ENCODE data around the gene KIRREL1. TPM values are rescaled to one million over a fixed set of nuclear protein-coding genes. Genes with fewer than 3 reads are reported as not detected.
"Not testable (repeated sequence)": the region's sequence is repeated elsewhere in the genome, so short reads cannot be mapped to it uniquely, and the experiment has no call there.

Gene KIRREL1
- total RNA-seq, 2 experiments from 2014 or later, result not detected

- ATAC-seq (ENCODE audit: low read depth); H3K9me3 Mint-ChIP-seq; POLR2A ChIA-PET; H3K4me3 Mint-ChIP-seq; H3K36me3 Mint-ChIP-seq; H3K27ac Mint-ChIP-seq; DNase-seq; H3K4me1 Mint-ChIP-seq: not testable (repeated sequence)
- H3K27me3 Mint-ChIP-seq, result peaks cover 22% of the 10 kb centered on the region
Observed at GRCh38 chr1:158128531-158128930, 135.1 kb downstream of the KIRREL1 start.

GRCh38 chr1:158131217-158131616 lies 137.8 kb downstream of the KIRREL1 start:
- POLR2A ChIA-PET, result no interaction called here
- no peak for DNase-seq
- Mint-ChIP-seq H3K36me3 (no peaks in the 10 kb centered on the region), H3K9me3 (no peaks in the 10 kb centered on the region), H3K27ac (no peak overlapping the region), H3K4me1 (peaks cover 1% of the 10 kb centered on the region), H3K27me3 (peaks cover 15% of the 10 kb centered on the region), H3K4me3 (no peak overlapping the region)
- no peak for ATAC-seq (ENCODE audit: low read depth)

- Mint-ChIP-seq H3K4me1 (no peaks in the 10 kb centered on the region), H3K36me3 (no peaks in the 10 kb centered on the region), H3K27me3 (no peaks in the 10 kb centered on the region), H3K4me3 (no peak overlapping the region), H3K27ac (no peak overlapping the region), H3K9me3 (no peaks in the 10 kb centered on the region)
- DNase-seq (no peak), ATAC-seq (ENCODE audit: low read depth) (no peak)
- POLR2A ChIA-PET, result no interaction called here
Observed at GRCh38 chr1:158140764-158141192, 147.3 kb downstream of the KIRREL1 start.

GRCh38 chr1:158145173-158145719 lies 151.8 kb downstream of the KIRREL1 start:
- no peaks in the 10 kb centered on the region for H3K27me3 Mint-ChIP-seq
- no peak overlapping the region for H3K27ac Mint-ChIP-seq

GRCh38 chr1:158146165-158146564 lies 152.7 kb downstream of the KIRREL1 start:
- H3K27ac Mint-ChIP-seq, result no peak overlapping the region
- ATAC-seq (ENCODE audit: low read depth) (no peak), DNase-seq (no peak)
- POLR2A ChIA-PET, result no interaction called here
- no peaks in the 10 kb centered on the region for H3K9me3 Mint-ChIP-seq
- H3K27me3 Mint-ChIP-seq, result no peaks in the 10 kb centered on the region
- H3K4me1 Mint-ChIP-seq, result peaks cover 9% of the 10 kb centered on the region
- H3K36me3 Mint-ChIP-seq, result peaks cover 2% of the 10 kb centered on the region
- H3K4me3 Mint-ChIP-seq, result no peak overlapping the region

More at GRCh38 chr1:158145173-158145719, 151.8 kb downstream of the KIRREL1 start:
- ATAC-seq (ENCODE audit: low read depth) (no peak), DNase-seq (no peak)
- POLR2A ChIA-PET, result no interaction called here
- H3K36me3 Mint-ChIP-seq, result peaks cover 2% of the 10 kb centered on the region
- H3K9me3 Mint-ChIP-seq, result no peaks in the 10 kb centered on the region
- peaks cover 4% of the 10 kb centered on the region for H3K4me1 Mint-ChIP-seq
- no peak overlapping the region for H3K4me3 Mint-ChIP-seq

- H3K4me3 Mint-ChIP-seq, result no peak overlapping the region
- POLR2A ChIA-PET, result no interaction called here
- H3K27ac Mint-ChIP-seq, result no peak overlapping the region
- peaks cover 2% of the 10 kb centered on the region for H3K36me3 Mint-ChIP-seq
- no peaks in the 10 kb centered on the region for H3K27me3 Mint-ChIP-seq
- no peak for DNase-seq
- peaks cover 9% of the 10 kb centered on the region for H3K4me1 Mint-ChIP-seq
- ATAC-seq (ENCODE audit: low read depth), result no peak
- H3K9me3 Mint-ChIP-seq, result no peaks in the 10 kb centered on the region
Observed at GRCh38 chr1:158146739-158147138, 153.3 kb downstream of the KIRREL1 start.

GRCh38 chr1:158147401-158147800 lies 154.0 kb downstream of the KIRREL1 start:
- H3K4me1 Mint-ChIP-seq, result peaks cover 9% of the 10 kb centered on the region
- H3K27ac Mint-ChIP-seq, result no peak overlapping the region
- POLR2A ChIA-PET, result no interaction called here

GRCh38 chr1:158147869-158148268 lies 154.4 kb downstream of the KIRREL1 start:
- DNase-seq (no peak), ATAC-seq (ENCODE audit: low read depth) (no peak)
- H3K36me3 Mint-ChIP-seq, result peaks cover 2% of the 10 kb centered on the region
- H3K27ac Mint-ChIP-seq, result no peak overlapping the region
- POLR2A ChIA-PET, result no interaction called here
- H3K4me1 Mint-ChIP-seq, result peaks cover 9% of the 10 kb centered on the region
- H3K9me3 Mint-ChIP-seq, result peaks cover 1% of the 10 kb centered on the region
- no peak overlapping the region for H3K4me3 Mint-ChIP-seq
- H3K27me3 Mint-ChIP-seq, result no peaks in the 10 kb centered on the region

More at GRCh38 chr1:158147401-158147800, 154.0 kb downstream of the KIRREL1 start:
- Mint-ChIP-seq H3K4me3 (no peak overlapping the region), H3K36me3 (peaks cover 2% of the 10 kb centered on the region), H3K27me3 (no peaks in the 10 kb centered on the region), H3K9me3 (peaks cover under 1% of the 10 kb centered on the region)
- DNase-seq (no peak), ATAC-seq (ENCODE audit: low read depth) (no peak)

- POLR2A ChIA-PET, result no interaction called here
- H3K27ac Mint-ChIP-seq, result no peak overlapping the region
- H3K4me3 Mint-ChIP-seq, result peak overlapping the region; percentile 35
- peaks cover 2% of the 10 kb centered on the region for H3K36me3 Mint-ChIP-seq
- H3K4me1 Mint-ChIP-seq, result peaks cover 9% of the 10 kb centered on the region
- H3K9me3 Mint-ChIP-seq, result peaks cover 1% of the 10 kb centered on the region
- ATAC-seq (ENCODE audit: low read depth) (no peak), DNase-seq (no peak)
- H3K27me3 Mint-ChIP-seq, result peaks cover 2% of the 10 kb centered on the region
Observed at GRCh38 chr1:158148468-158148867, 155.0 kb downstream of the KIRREL1 start.

- H3K36me3 Mint-ChIP-seq, result peaks cover 2% of the 10 kb centered on the region
- DNase-seq (no peak), ATAC-seq (ENCODE audit: low read depth) (no peak)
- H3K27ac Mint-ChIP-seq, result peak overlapping the region; percentile 83
- H3K4me1 Mint-ChIP-seq, result peaks cover 9% of the 10 kb centered on the region
- POLR2A ChIA-PET, result no interaction called here
- H3K9me3 Mint-ChIP-seq, result peaks cover 1% of the 10 kb centered on the region
- peaks cover 2% of the 10 kb centered on the region for H3K27me3 Mint-ChIP-seq
- peak overlapping the region; percentile 94 for H3K4me3 Mint-ChIP-seq
Observed at GRCh38 chr1:158149175-158149574, 155.7 kb downstream of the KIRREL1 start.

Other genes starting within 250 kb of the KIRREL1 start
- not detected for gene FCRL2, start 216.5 kb upstream of the KIRREL1 start, total RNA-seq
- under 1 TPM in 1 of 2 experiments, not detected in 1; 0.50 TPM for gene FCRL1, start 173.5 kb upstream of the KIRREL1 start, total RNA-seq
- not detected for gene CD5L, start 151.8 kb upstream of the KIRREL1 start, total RNA-seq
- gene CD1D, start 187.2 kb downstream of the KIRREL1 start, total RNA-seq, result not detected